IMR-90 (cell line): ENCODE measurements around the gene QPRT. TPM values are rescaled to one million over a fixed set of nuclear protein-coding genes. Genes with fewer than 3 reads are reported as not detected.

ENCODE experiments used
- ATAC-seq: fragments of 200-7000 bp; cut with Tn5 transposase; 2 replicates; pipeline ENCODE4 v1.9.1; 2020; ENCODE audit warnings: low read depth, mild to moderate bottlenecking, moderate library complexity
- BruUV-seq: library from RNA; stranded (reverse); fragments of 400-500 nt; replicated peaks from 2 replicates; lab custom pipeline; 2021; lab: Mats Ljungman, UMichigan
- CTCF ChIA-PET: fragments of 300-600 bp; formaldehyde crosslinking; extraction: SDS; loops from one replicate; lab custom pipeline; 2021; ENCODE audit warnings: antibody characterized with exemption; lab: Yijun Ruan, JAX
- POLR2A ChIA-PET: fragments of 300-600 bp; sonication (Branson Sonifier 250); formaldehyde crosslinking; loops from one replicate; lab custom pipeline; 2022; ENCODE audit warnings: antibody characterized with exemption; ENCODE audit not compliant: unreplicated experiment; lab: Charles Lee
- DNase-seq: peaks from one replicate; pipeline ENCODE4 v3.0.0; 2013
- H2AFZ ChIP-seq: replicated peaks from 2 replicates; pipeline ENCODE3; 2013; ENCODE audit warnings: low read length, mild to moderate bottlenecking; ENCODE audit not compliant: poor library complexity
- H2AK5ac ChIP-seq: 2 replicates; pipeline ENCODE4 v1.6.1; 2013; ENCODE audit warnings: low read depth, low read length, inconsistent platforms
- H2AK9ac ChIP-seq: replicated peaks from 2 replicates; pipeline ENCODE3; 2013; ENCODE audit warnings: mild to moderate bottlenecking, low read depth, low read length, moderate library complexity; ENCODE audit not compliant: poor library complexity
- H2BK120ac ChIP-seq: 2 replicates; pipeline ENCODE4 v1.6.1; 2013; ENCODE audit warnings: low read depth, low read length, inconsistent platforms
- H2BK15ac ChIP-seq: 3 replicates; pipeline ENCODE4 v1.6.1; 2013; ENCODE audit warnings: low read depth, low read length, inconsistent platforms
- H2BK20ac ChIP-seq: 2 replicates; pipeline ENCODE4 v1.6.1; 2013; ENCODE audit warnings: low read depth, mild to moderate bottlenecking, inconsistent platforms, low read length, moderate library complexity
- H2BK5ac ChIP-seq: 2 replicates; pipeline ENCODE4 v1.6.1; 2013; ENCODE audit warnings: mild to moderate bottlenecking, low read depth, low read length, inconsistent platforms; ENCODE audit not compliant: poor library complexity, severe bottlenecking
- H3K14ac ChIP-seq: replicated peaks from 2 replicates; pipeline ENCODE4 v1.6.1; 2013; ENCODE audit warnings: low read depth, low read length, inconsistent platforms
- H3K18ac ChIP-seq: 2 replicates; pipeline ENCODE4 v1.6.1; 2013; ENCODE audit warnings: low read depth, low read length, control low read depth
- H3K23ac ChIP-seq: 2 replicates; pipeline ENCODE4 v1.6.1; 2013; ENCODE audit warnings: low read depth, low read length, inconsistent platforms
- H3K27ac ChIP-seq: 2 replicates; pipeline ENCODE4 v1.5.1; 2013; ENCODE audit warnings: mild to moderate bottlenecking, control low read depth, low read length; ENCODE audit not compliant: insufficient read depth
- H3K27me3 ChIP-seq: 2 replicates; pipeline ENCODE4 v1.6.1; 2013; ENCODE audit warnings: low read length; ENCODE audit not compliant: control insufficient read depth, insufficient read depth
- H3K36me3 ChIP-seq: 2 replicates; pipeline ENCODE4 v1.6.1; 2013; ENCODE audit warnings: low read length, mixed read lengths; ENCODE audit not compliant: control insufficient read depth, insufficient read depth
- H3K4ac ChIP-seq: 2 replicates; pipeline ENCODE4 v1.6.1; 2013; ENCODE audit warnings: low read depth, low read length, inconsistent platforms
- H3K4me1 ChIP-seq: 2 replicates; pipeline ENCODE4 v1.6.1; 2013; ENCODE audit warnings: low read length, mixed read lengths; ENCODE audit not compliant: control insufficient read depth, insufficient read depth
- H3K4me2 ChIP-seq: 2 replicates; pipeline ENCODE4 v1.6.1; 2013; ENCODE audit warnings: low read depth, mild to moderate bottlenecking, control low read depth, low read length, moderate library complexity
- H3K4me3 ChIP-seq: 2 replicates; pipeline ENCODE4 v1.5.1; 2013; ENCODE audit warnings: low read depth, mild to moderate bottlenecking, control low read depth, low read length, moderate library complexity; ENCODE audit not compliant: insufficient read depth
- H3K56ac ChIP-seq: 2 replicates; pipeline ENCODE4 v1.6.1; 2013; ENCODE audit warnings: low read length, inconsistent platforms; ENCODE audit not compliant: insufficient read depth; ENCODE audit errors: extremely low read depth
- H3K79me1 ChIP-seq, 2 experiments: 2 replicates each; pipeline ENCODE4 v1.6.1; 2013; ENCODE audit warnings: low read length in 2 of 2, inconsistent platforms in 1 of 2, low read depth in 1 of 2
- H3K9ac ChIP-seq: 2 replicates; pipeline ENCODE4 v1.6.1; 2013; ENCODE audit warnings: low read depth, low read length, control low read depth
- H3K9me1 ChIP-seq: 2 replicates; pipeline ENCODE4 v1.6.1; 2013; ENCODE audit warnings: low read length, inconsistent platforms; ENCODE audit not compliant: insufficient read depth
- H3K9me3 ChIP-seq: 2 replicates; pipeline ENCODE4 v1.6.1; 2013; ENCODE audit warnings: low read length; ENCODE audit not compliant: control insufficient read depth, insufficient read depth
- H4K20me1 ChIP-seq: 2 replicates; pipeline ENCODE4 v1.6.1; 2013; ENCODE audit warnings: low read length, inconsistent platforms; ENCODE audit not compliant: insufficient read depth
- H4K5ac ChIP-seq: 2 replicates; pipeline ENCODE4 v1.6.1; 2013; ENCODE audit warnings: mild to moderate bottlenecking, low read depth, low read length, control low read depth
- H4K8ac ChIP-seq, 2 experiments: 2 replicates each; pipeline ENCODE4 v1.6.1; 2013; ENCODE audit warnings: low read depth in 2 of 2, low read length in 2 of 2, control low read depth in 1 of 2, inconsistent platforms in 1 of 2
- H4K91ac ChIP-seq: 2 replicates; pipeline ENCODE4 v1.6.1; 2013; ENCODE audit warnings: low read depth, low read length, inconsistent platforms; ENCODE audit not compliant: insufficient read depth
- BHLHE40 ChIP-seq: fragments of 150-350 bp; IDR thresholded peaks from 2 replicates; pipeline ENCODE4 v1.6.1; 2016; ENCODE audit warnings: mild to moderate bottlenecking, low read depth, low read length
- MXI1 ChIP-seq: IDR thresholded peaks from 2 replicates; pipeline ENCODE4 v1.6.1; 2012; ENCODE audit warnings: low read depth, mild to moderate bottlenecking, low read length, moderate library complexity, borderline replicate concordance
- WGBS, 2 experiments: methylation state at CpG; one replicate each; pipeline versions ENCODE4 v1.1.5 to v1.1.7; 2013; ENCODE audit warnings: missing lambda C conversion rate in 2 of 2; ENCODE audit not compliant: insufficient read length in 1 of 2; ENCODE audit errors: extremely low coverage in 2 of 2; 5-methylcytosine and 5-hydroxymethylcytosine counted together
- dilution Hi-C: fragments of 300-500 bp; cut with HindIII; formaldehyde crosslinking; loops from one replicate; pipeline ENCODE4 v1.14.3; 2018; ENCODE audit warnings: low sequenced_read_pairs; ENCODE audit not compliant: unreplicated experiment
- in situ Hi-C: fragments of 300-500 bp; cut with MboI; formaldehyde crosslinking; loops from 3 replicates; pipeline ENCODE4 v1.14.3; 2019; ENCODE audit warnings: low sequenced_read_pairs, inconsistent platforms, mixed read lengths
- intact Hi-C: fragments of 100-400 bp; cut with micrococcal nuclease; formaldehyde crosslinking; loops from 2 replicates; pipeline ENCODE4 v1.10.0; 2022
- polyA plus RNA-seq, 3 experiments: library from polyadenylated mRNA; depleted of rRNA; stranded (reverse); fragments of >200 nt; gene quantifications; 2 replicates each; pipeline ENCODE4 v1.2.3, GENCODE V29; 2012; ENCODE audit warnings: low replicate concordance in 1 of 3
- total RNA-seq: library from RNA; depleted of rRNA; stranded (reverse); fragments of >200 nt; gene quantifications from 2 replicates; pipeline ENCODE4 v1.2.3, GENCODE V29; 2012
- TF ChIP-seq, protein P1 (sequence below): fragments of 150-350 bp; IDR thresholded peaks from 2 replicates; pipeline ENCODE4 v1.6.1; 2016; ENCODE audit warnings: low read depth, mild to moderate bottlenecking, low read length, moderate library complexity, borderline replicate concordance

Gene QPRT
- total and polyA plus RNA-seq, 2 of the 4 experiments (the other 2 are of a cell fraction) = 3.4 to 6.3 TPM

DNA sequence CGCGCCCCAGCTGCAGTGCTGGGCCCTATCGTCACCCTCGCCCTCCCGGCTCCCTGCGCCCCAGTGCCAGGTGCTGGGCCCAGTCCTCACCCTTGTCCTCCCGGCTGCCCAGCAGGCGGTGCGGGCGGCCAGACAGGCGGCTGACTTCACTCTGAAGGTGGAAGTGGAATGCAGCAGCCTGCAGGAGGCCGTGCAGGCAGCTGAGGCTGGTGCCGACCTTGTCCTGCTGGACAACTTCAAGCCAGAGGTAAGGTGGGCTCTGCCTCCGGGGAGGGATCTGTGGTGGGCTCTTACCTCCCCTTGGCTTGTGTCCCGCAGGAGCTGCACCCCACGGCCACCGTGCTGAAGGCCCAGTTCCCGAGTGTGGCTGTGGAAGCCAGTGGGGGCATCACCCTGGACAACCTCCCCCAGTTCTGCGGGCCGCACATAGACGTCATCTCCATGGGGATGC is 17.9 kb downstream of the QPRT start:
- Histone ChIP-seq H3K79me1 (no peaks in the 10 kb centered on the region), H3K9ac (no peak overlapping the region), H3K27ac (no peak overlapping the region), H4K5ac (no peak overlapping the region), H3K56ac (no peak overlapping the region), H2BK20ac (no peak overlapping the region), H3K9me1 (no peaks in the 10 kb centered on the region), H2AK5ac (no peak overlapping the region), H3K27me3 (peaks cover 10% of the 10 kb centered on the region; the same call in 1 of the 2 replicates), H3K4ac (no peak overlapping the region), H2AFZ (no peak overlapping the region), H3K14ac (no peak overlapping the region), H4K20me1 (no peaks in the 10 kb centered on the region), H3K9me3 (no peaks in the 10 kb centered on the region), H3K4me1 (no peaks in the 10 kb centered on the region), H2BK15ac (no peak overlapping the region), H3K4me3 (no peak overlapping the region), H3K36me3 (no peaks in the 10 kb centered on the region), H3K23ac (no peak overlapping the region), H2BK120ac (no peak overlapping the region), H3K4me2 (no peak overlapping the region), H4K91ac (no peak overlapping the region), H2AK9ac (peak overlapping the region; percentile 28), H3K18ac (no peak overlapping the region), H2BK5ac (no peak overlapping the region), H4K8ac (no peak overlapping the region)
- dilution Hi-C loops (no loop called here), in situ Hi-C loops (loop anchor here (10.0 kb wide), 2 partner anchors 62 to 328 kb away; partner anchors contain the start of gene C16orf92), intact Hi-C loops (no loop called here)
- TF ChIP-seq MXI1 = no peak
- TF ChIP-seq, protein P1, sequence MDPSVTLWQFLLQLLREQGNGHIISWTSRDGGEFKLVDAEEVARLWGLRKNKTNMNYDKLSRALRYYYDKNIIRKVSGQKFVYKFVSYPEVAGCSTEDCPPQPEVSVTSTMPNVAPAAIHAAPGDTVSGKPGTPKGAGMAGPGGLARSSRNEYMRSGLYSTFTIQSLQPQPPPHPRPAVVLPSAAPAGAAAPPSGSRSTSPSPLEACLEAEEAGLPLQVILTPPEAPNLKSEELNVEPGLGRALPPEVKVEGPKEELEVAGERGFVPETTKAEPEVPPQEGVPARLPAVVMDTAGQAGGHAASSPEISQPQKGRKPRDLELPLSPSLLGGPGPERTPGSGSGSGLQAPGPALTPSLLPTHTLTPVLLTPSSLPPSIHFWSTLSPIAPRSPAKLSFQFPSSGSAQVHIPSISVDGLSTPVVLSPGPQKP = no peak
- TF ChIP-seq BHLHE40 = no peak
- ChIA-PET POLR2A (no interaction called here), CTCF (no interaction called here)
- 90% methylated on average over 9 of the region's 21 CpGs; no CpG with 5 or more reads in 1 of the 2 experiments for WGBS, 2 experiments
- BruUV-seq = no TSS peak
- DNase-seq (no peak), ATAC-seq (no peak)
